ENCODE results near the gene OSBPL10. TPM values are rescaled to one million over a fixed set of nuclear protein-coding genes. Genes with fewer than 3 reads are reported as not detected.

Gene OSBPL10
- polyA plus RNA-seq, 2 of the 4 experiments (the other 2 are of a cell fraction), result 9.2 to 17.0 TPM

DNA sequence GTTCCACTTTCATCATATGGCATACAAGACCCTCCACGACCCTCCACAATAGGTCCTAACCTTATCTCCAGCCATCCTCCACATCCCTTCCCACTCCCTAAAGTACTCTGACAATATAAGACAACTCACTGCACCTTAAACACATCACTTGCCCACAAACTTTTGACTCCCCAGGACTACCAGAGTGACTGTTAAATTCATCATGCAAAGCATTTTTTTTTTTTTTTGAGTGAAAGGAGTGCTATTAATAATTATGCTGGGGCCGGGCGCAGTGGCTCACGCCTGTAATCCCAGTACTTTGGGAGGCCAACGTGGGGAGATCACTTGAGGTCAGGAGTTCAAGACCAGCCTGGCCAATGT is 55.8 kb downstream of the OSBPL10 start:
- 71% methylated on average over 5 of the region's 5 CpGs for WGBS (ENCODE audit: missing lambda C conversion rate)
- TF ChIP-seq RCOR1 (IDR thresholded peaks at IDR 0.05; ENCODE audit: low read depth, low read length), result no peak
- ChIA-PET CTCF (no interaction called here), POLR2A (no interaction called here)
- Histone ChIP-seq H3K4me3 (no peak overlapping the region), H3K9me3 (0 out of 3 replicates have a peak, but pooled peaks cover 5% of the 10 kb centered on the region), H3K4me1 (peaks cover 10% of the 10 kb centered on the region), H3K27ac (no peak overlapping the region), H3K4me2 (no peak overlapping the region)
- no peak for ATAC-seq
- no peak for FAIRE-seq
- DNase-seq (ENCODE audit: low read depth in 1 of 2, low spot score in 1 of 2), result no peak

DNA sequence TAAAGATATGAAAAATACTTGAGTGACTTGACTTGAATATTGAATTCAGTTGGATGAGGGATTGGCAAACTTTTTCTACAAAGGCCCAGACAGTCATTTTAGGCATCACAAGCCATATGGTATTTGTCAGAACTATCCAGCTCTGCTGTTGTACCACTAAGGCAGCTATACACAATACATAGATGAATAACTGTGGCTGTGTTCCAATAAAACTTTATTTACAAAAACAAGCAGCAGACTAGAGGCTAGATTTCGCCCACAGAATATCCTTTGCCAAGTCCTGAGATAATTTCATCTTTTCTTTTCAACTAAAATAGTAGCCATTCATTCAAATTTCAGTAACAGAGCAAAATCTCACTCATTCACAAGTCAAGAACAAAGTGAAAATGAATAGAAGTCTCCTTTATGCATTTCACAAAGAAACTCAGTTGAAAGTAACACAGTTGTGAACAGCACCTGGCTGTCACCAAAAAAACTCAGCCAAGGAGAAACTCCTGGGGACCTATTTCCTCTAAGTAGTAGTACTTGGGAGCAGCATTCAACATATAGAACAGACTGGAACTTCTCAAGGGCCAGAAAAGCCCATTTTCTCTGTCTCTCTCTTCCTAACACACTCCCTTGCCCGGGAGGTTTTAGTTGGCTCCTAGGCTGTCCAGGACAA is 56.3 kb downstream of the OSBPL10 start:
- Histone ChIP-seq H3K4me2 (no peak overlapping the region), H3K9me3 (0 out of 3 replicates have a peak, but pooled peaks cover 7% of the 10 kb centered on the region), H3K27ac (no peak overlapping the region), H3K4me3 (no peak overlapping the region), H3K4me1 (peaks cover 10% of the 10 kb centered on the region)
- no peak for FAIRE-seq
- ChIA-PET CTCF (no interaction called here), POLR2A (no interaction called here)
- 78% methylated on average over 2 of the region's 2 CpGs for WGBS (ENCODE audit: missing lambda C conversion rate)
- no peak for DNase-seq (ENCODE audit: low read depth in 1 of 2, low spot score in 1 of 2)
- no peak for ATAC-seq
- TF ChIP-seq, protein P1, sequence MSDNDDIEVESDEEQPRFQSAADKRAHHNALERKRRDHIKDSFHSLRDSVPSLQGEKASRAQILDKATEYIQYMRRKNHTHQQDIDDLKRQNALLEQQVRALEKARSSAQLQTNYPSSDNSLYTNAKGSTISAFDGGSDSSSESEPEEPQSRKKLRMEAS (IDR thresholded peaks at IDR 0.05), result no peak
- TF ChIP-seq, protein P2, sequence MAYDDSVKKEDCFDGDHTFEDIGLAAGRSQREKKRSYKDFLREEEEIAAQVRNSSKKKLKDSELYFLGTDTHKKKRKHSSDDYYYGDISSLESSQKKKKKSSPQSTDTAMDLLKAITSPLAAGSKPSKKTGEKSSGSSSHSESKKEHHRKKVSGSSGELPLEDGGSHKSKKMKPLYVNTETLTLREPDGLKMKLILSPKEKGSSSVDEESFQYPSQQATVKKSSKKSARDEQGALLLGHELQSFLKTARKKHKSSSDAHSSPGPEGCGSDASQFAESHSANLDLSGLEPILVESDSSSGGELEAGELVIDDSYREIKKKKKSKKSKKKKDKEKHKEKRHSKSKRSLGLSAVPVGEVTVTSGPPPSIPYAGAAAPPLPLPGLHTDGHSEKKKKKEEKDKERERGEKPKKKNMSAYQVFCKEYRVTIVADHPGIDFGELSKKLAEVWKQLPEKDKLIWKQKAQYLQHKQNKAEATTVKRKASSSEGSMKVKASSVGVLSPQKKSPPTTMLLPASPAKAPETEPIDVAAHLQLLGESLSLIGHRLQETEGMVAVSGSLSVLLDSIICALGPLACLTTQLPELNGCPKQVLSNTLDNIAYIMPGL (CRISPR knock-in tag; IDR thresholded peaks at IDR 0.05; ENCODE audit: borderline replicate concordance), result no peak
- no peak for TF ChIP-seq CEBPB (IDR thresholded peaks at IDR 0.05)
- TF ChIP-seq KDM5A (IDR thresholded peaks at IDR 0.05), result no peak
- no peak for TF ChIP-seq FOXS1 (CRISPR knock-in tag; IDR thresholded peaks at IDR 0.05)
- TF ChIP-seq HDAC2 (IDR thresholded peaks at IDR 0.05), result no peak
- no peak for TF ChIP-seq NFE2L2 (conservative IDR thresholded peaks at IDR 0.05; ENCODE audit: low read length)
- TF ChIP-seq CBX2 (IDR thresholded peaks at IDR 0.05; ENCODE audit: borderline replicate concordance, low read depth), result no peak
- TF ChIP-seq EHF (CRISPR knock-in tag; IDR thresholded peaks at IDR 0.05), result no peak
- TF ChIP-seq, protein P3, sequence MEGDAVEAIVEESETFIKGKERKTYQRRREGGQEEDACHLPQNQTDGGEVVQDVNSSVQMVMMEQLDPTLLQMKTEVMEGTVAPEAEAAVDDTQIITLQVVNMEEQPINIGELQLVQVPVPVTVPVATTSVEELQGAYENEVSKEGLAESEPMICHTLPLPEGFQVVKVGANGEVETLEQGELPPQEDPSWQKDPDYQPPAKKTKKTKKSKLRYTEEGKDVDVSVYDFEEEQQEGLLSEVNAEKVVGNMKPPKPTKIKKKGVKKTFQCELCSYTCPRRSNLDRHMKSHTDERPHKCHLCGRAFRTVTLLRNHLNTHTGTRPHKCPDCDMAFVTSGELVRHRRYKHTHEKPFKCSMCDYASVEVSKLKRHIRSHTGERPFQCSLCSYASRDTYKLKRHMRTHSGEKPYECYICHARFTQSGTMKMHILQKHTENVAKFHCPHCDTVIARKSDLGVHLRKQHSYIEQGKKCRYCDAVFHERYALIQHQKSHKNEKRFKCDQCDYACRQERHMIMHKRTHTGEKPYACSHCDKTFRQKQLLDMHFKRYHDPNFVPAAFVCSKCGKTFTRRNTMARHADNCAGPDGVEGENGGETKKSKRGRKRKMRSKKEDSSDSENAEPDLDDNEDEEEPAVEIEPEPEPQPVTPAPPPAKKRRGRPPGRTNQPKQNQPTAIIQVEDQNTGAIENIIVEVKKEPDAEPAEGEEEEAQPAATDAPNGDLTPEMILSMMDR (IDR thresholded peaks at IDR 0.05), result no peak
- no peak for TF ChIP-seq RCOR1 (IDR thresholded peaks at IDR 0.05; ENCODE audit: low read depth, low read length)
- TF ChIP-seq, protein P4, sequence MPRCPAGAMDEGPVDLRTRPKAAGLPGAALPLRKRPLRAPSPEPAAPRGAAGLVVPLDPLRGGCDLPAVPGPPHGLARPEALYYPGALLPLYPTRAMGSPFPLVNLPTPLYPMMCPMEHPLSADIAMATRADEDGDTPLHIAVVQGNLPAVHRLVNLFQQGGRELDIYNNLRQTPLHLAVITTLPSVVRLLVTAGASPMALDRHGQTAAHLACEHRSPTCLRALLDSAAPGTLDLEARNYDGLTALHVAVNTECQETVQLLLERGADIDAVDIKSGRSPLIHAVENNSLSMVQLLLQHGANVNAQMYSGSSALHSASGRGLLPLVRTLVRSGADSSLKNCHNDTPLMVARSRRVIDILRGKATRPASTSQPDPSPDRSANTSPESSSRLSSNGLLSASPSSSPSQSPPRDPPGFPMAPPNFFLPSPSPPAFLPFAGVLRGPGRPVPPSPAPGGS (IDR thresholded peaks at IDR 0.05), result no peak

DNA sequence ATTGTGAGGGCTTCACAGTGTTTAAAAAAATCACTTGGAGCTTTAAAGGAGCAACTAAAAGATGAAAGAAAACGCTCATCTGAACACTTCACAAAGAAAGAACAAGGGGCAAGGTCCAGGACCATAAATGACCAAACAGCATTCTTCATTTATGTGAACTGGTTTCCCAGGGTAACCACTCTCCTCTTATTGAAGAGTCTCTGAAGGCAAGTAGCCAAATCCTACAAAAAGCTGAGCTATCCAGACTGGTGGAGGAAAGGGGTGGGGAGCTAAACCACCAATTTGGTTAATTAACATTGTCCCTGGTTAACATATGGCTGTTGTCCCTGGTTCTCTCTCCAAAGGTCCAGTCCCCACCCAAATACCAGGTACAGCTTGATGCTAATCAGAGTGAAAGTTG is 58.1 kb downstream of the OSBPL10 start:
- peak in 1 of 2 experiments; percentile 63; a peak in 3 of 6 replicates for ATAC-seq
- CTCF ChIA-PET, result interaction anchor here (0.6 to 0.7 kb wide), 3 partner anchors 18 to 1880 kb away, joined by 3 read pairs; no protein-coding TSS in a partner anchor

More for the DNA sequence above, 58.1 kb downstream of the OSBPL10 start:
- H3K4me2 ChIP-seq, result peak overlapping the region; percentile 41
- H3K4me3 ChIP-seq, result no peak overlapping the region
- POLR2A ChIA-PET, result no interaction called here
- peaks cover 10% of the 10 kb centered on the region for H3K4me1 ChIP-seq
- 0 out of 3 replicates have a peak, but pooled peaks cover 7% of the 10 kb centered on the region for H3K9me3 ChIP-seq
- TF ChIP-seq TFCP2L1 (CRISPR knock-in tag; IDR thresholded peaks at IDR 0.05) (no peak), CBX2 (IDR thresholded peaks at IDR 0.05; ENCODE audit: borderline replicate concordance, low read depth) (no peak), EP300 (IDR thresholded peaks at IDR 0.05) (no peak), SREBF2 (IDR thresholded peaks at IDR 0.05) (no peak), BHLHE40 (IDR thresholded peaks at IDR 0.05; ENCODE audit: low read depth, low read length) (no peak), ZNF302 (CRISPR knock-in tag; IDR thresholded peaks at IDR 0.05) (no peak)
- FAIRE-seq (no peak), DNase-seq (ENCODE audit: low read depth in 1 of 2, low spot score in 1 of 2) (peak in 1 of 2 experiments; percentile 20)
- WGBS (ENCODE audit: missing lambda C conversion rate), result 8% methylated on average over 1 of the region's 1 CpG
- no peak overlapping the region for H3K27ac ChIP-seq

Data from A549 (cell line).